Mucosa of descending colon (tissue), 3 donors: ENCODE data around the gene NR6A1. TPM values are rescaled to one million over a fixed set of nuclear protein-coding genes. Genes with fewer than 3 reads are reported as not detected.

Experiments used
- ATAC-seq: fragments of 200-7000 bp; cut with Tn5 transposase; one replicate; pipeline ENCODE4 v1.9.1; 2020; ENCODE audit warnings: mild to moderate bottlenecking, moderate library complexity
- DNase-seq, 3 donors: peaks; one replicate each; pipeline ENCODE4 v3.0.0-alpha.2; 2020
- H3K36me3 ChIP-seq: fragments of 200-600 bp; one replicate; pipeline ENCODE4 v1.8.0; 2021; ENCODE audit warnings: low read depth, mild to moderate bottlenecking
- H3K4me1 ChIP-seq: fragments of 200-600 bp; one replicate; pipeline ENCODE4 v1.8.0; 2021; ENCODE audit warnings: low read depth, mild to moderate bottlenecking
- H3K4me3 ChIP-seq: fragments of 200-600 bp; one replicate; pipeline ENCODE4 v1.8.0; 2021; ENCODE audit warnings: mild to moderate bottlenecking
- H3K9me3 ChIP-seq: fragments of 200-600 bp; one replicate; pipeline ENCODE4 v1.8.0; 2021; ENCODE audit warnings: mild to moderate bottlenecking
- CTCF ChIP-seq: fragments of 200-600 bp; IDR thresholded peaks from one replicate; pipeline ENCODE4 v1.8.0; 2022; ENCODE audit warnings: antibody characterized with exemption, mild to moderate bottlenecking
- intact Hi-C, 2 donors: fragments of 100-400 bp; cut with DNase I in 1 of 2; cut with micrococcal nuclease in 1 of 2; formaldehyde crosslinking; loops; one replicate each; pipeline versions ENCODE4 v1.11.0 to v1.11.1; 2022; cut with DNase I, micrococcal nuclease
- total RNA-seq, 3 donors: library from RNA; stranded (reverse); fragmentation: NEBNext Ultra II Directional in 2 of 3; extraction: Animal tissue kit (Norgen Biotek cat#: 25700) in 2 of 3; gene quantifications; one replicate each; pipeline versions ENCODE4 v1.2.1 to v1.2.4, GENCODE V29; 2021 to 2023
- donor health status: DM: no; HTN: no; CAD: no; lungs with moderate emphysema.
- donor health status: DM: no; HTN: no; CAD: no.
- donor health status: DM: no; HTN: yes; CAD: no.

Gene NR6A1
- total RNA-seq, 3 donors from 2014 or later, result 5.6 to 8.4 (median 7.0) TPM

GRCh38 chr9:124478354-124478753, 292.8 kb downstream of the NR6A1 start:
- no peak for DNase-seq
- Histone ChIP-seq H3K9me3 (no peaks in the 10 kb centered on the region), H3K36me3 (no peaks in the 10 kb centered on the region), H3K4me3 (no peak overlapping the region), H3K4me1 (peaks cover 6% of the 10 kb centered on the region)
- no peak for ATAC-seq
- intact Hi-C loops, result no loop called here
- TF ChIP-seq CTCF, result no peak

- DNase-seq (no peak), ATAC-seq (no peak)
- Histone ChIP-seq H3K36me3 (no peaks in the 10 kb centered on the region), H3K9me3 (no peaks in the 10 kb centered on the region), H3K4me1 (peaks cover 6% of the 10 kb centered on the region), H3K4me3 (no peak overlapping the region)
- intact Hi-C loops, result no loop called here
- TF ChIP-seq CTCF, result no peak
Observed at GRCh38 chr9:124477648-124478285, 293.3 kb downstream of the NR6A1 start.

- H3K4me1 ChIP-seq, result peaks cover 6% of the 10 kb centered on the region
Observed at GRCh38 chr9:124477211-124477647, 293.9 kb downstream of the NR6A1 start.

GRCh38 chr9:124475868-124476690, 295.0 kb downstream of the NR6A1 start:
- intact Hi-C loops, result no loop called here

More at GRCh38 chr9:124477211-124477647, 293.9 kb downstream of the NR6A1 start:
- H3K4me3 ChIP-seq, result no peak overlapping the region
- ATAC-seq (no peak), DNase-seq (no peak)
- TF ChIP-seq CTCF, result no peak
- no peaks in the 10 kb centered on the region for H3K9me3 ChIP-seq
- intact Hi-C loops, result no loop called here
- H3K36me3 ChIP-seq, result no peaks in the 10 kb centered on the region

More at GRCh38 chr9:124475868-124476690, 295.0 kb downstream of the NR6A1 start:
- Histone ChIP-seq H3K4me1 (peaks cover 6% of the 10 kb centered on the region), H3K36me3 (no peaks in the 10 kb centered on the region), H3K4me3 (no peak overlapping the region), H3K9me3 (no peaks in the 10 kb centered on the region)
- DNase-seq (no peak), ATAC-seq (no peak)
- no peak for TF ChIP-seq CTCF
